Activated naive CD8-positive, alpha-beta T cell treated with anti-CD3 and anti-CD28 coated beads, Interleukin-2, amount 50 U/mL, for 24 hours (primary cell): ENCODE results near the gene GPR135.

ENCODE experiments used
- ATAC-seq: fragments of 150-1000 bp; cut with Tn5 transposase; one replicate; pipeline ENCODE4 v1.10.0; 2021
- DNase-seq: peaks from one replicate; pipeline ENCODE4 v3.0.0; 2021
- H3K27ac Mint-ChIP-seq: one replicate; pipeline ENCODE4 v1.8.0; 2021; ENCODE audit warnings: mild to moderate bottlenecking, mixed read lengths
- H3K27me3 Mint-ChIP-seq: one replicate; pipeline ENCODE4 v1.8.0; 2021; ENCODE audit warnings: mixed read lengths
- H3K36me3 Mint-ChIP-seq: one replicate; pipeline ENCODE4 v1.8.0; 2021; ENCODE audit warnings: low read depth, mixed read lengths
- H3K4me1 Mint-ChIP-seq: one replicate; pipeline ENCODE4 v1.8.0; 2021; ENCODE audit warnings: mixed read lengths
- H3K4me3 Mint-ChIP-seq: one replicate; pipeline ENCODE4 v1.8.0; 2021; ENCODE audit warnings: mild to moderate bottlenecking, moderate library complexity, mixed read lengths
- H3K9me3 Mint-ChIP-seq: one replicate; pipeline ENCODE4 v1.8.0; 2021; ENCODE audit warnings: mixed read lengths

Gene GPR135

GRCh38 chr14:59483363-59483762, 18.2 kb upstream of the GPR135 start:
- peaks cover 12% of the 10 kb centered on the region for H3K36me3 Mint-ChIP-seq
- DNase-seq (no peak), ATAC-seq (no peak)
- peak overlapping the region; percentile 90 for H3K4me3 Mint-ChIP-seq
- no peaks in the 10 kb centered on the region for H3K9me3 Mint-ChIP-seq
- H3K4me1 Mint-ChIP-seq, result peaks cover 51% of the 10 kb centered on the region
- H3K27ac Mint-ChIP-seq, result peak overlapping the region; percentile 88
- no peaks in the 10 kb centered on the region for H3K27me3 Mint-ChIP-seq

- Mint-ChIP-seq H3K36me3 (peaks cover 11% of the 10 kb centered on the region), H3K27ac (peak overlapping the region; percentile 88), H3K9me3 (no peaks in the 10 kb centered on the region), H3K4me3 (peak overlapping the region; percentile 90), H3K27me3 (no peaks in the 10 kb centered on the region), H3K4me1 (peaks cover 50% of the 10 kb centered on the region)
- no peak for ATAC-seq
- no peak for DNase-seq
These were observed 17.6 kb upstream of the GPR135 start for GRCh38 chr14:59482541-59483331.

- DNase-seq, result no peak
- no peak for ATAC-seq
- Mint-ChIP-seq H3K27me3 (no peaks in the 10 kb centered on the region), H3K36me3 (peaks cover 14% of the 10 kb centered on the region), H3K4me1 (peaks cover 50% of the 10 kb centered on the region), H3K9me3 (no peaks in the 10 kb centered on the region), H3K4me3 (peak overlapping the region; percentile 90), H3K27ac (peak overlapping the region; percentile 52)
These were observed 16.8 kb upstream of the GPR135 start for GRCh38 chr14:59481871-59482540.

GRCh38 chr14:59481407-59481806, 16.2 kb upstream of the GPR135 start:
- ATAC-seq, result no peak
- peak overlapping the region; percentile 62 for H3K27ac Mint-ChIP-seq
- peak overlapping the region; percentile 90 for H3K4me3 Mint-ChIP-seq
- H3K27me3 Mint-ChIP-seq, result no peaks in the 10 kb centered on the region
- no peak for DNase-seq
- H3K9me3 Mint-ChIP-seq, result no peaks in the 10 kb centered on the region
- H3K36me3 Mint-ChIP-seq, result peaks cover 16% of the 10 kb centered on the region
- H3K4me1 Mint-ChIP-seq, result peaks cover 50% of the 10 kb centered on the region

- no peak overlapping the region for H3K4me3 Mint-ChIP-seq
- peaks cover 38% of the 10 kb centered on the region for H3K4me1 Mint-ChIP-seq
- no peak for DNase-seq
- no peaks in the 10 kb centered on the region for H3K27me3 Mint-ChIP-seq
- H3K9me3 Mint-ChIP-seq, result no peaks in the 10 kb centered on the region
- H3K27ac Mint-ChIP-seq, result peak overlapping the region; percentile 71
- ATAC-seq, result no peak
- peaks cover 18% of the 10 kb centered on the region for H3K36me3 Mint-ChIP-seq
These were observed 15.0 kb upstream of the GPR135 start for GRCh38 chr14:59480166-59480565.

- H3K27ac Mint-ChIP-seq, result no peak overlapping the region
- DNase-seq, result no peak
- H3K36me3 Mint-ChIP-seq, result peaks cover 24% of the 10 kb centered on the region
- H3K4me3 Mint-ChIP-seq, result no peak overlapping the region
- no peaks in the 10 kb centered on the region for H3K9me3 Mint-ChIP-seq
- no peaks in the 10 kb centered on the region for H3K27me3 Mint-ChIP-seq
- no peak for ATAC-seq
- H3K4me1 Mint-ChIP-seq, result peaks cover 35% of the 10 kb centered on the region
These were observed 13.4 kb upstream of the GPR135 start for GRCh38 chr14:59478540-59478939.

- DNase-seq (no peak), ATAC-seq (no peak)
- H3K9me3 Mint-ChIP-seq, result no peaks in the 10 kb centered on the region
- no peaks in the 10 kb centered on the region for H3K27me3 Mint-ChIP-seq
- H3K4me3 Mint-ChIP-seq, result no peak overlapping the region
- no peak overlapping the region for H3K27ac Mint-ChIP-seq
- H3K4me1 Mint-ChIP-seq, result peaks cover 10% of the 10 kb centered on the region
- peaks cover 27% of the 10 kb centered on the region for H3K36me3 Mint-ChIP-seq
These were observed 10.5 kb upstream of the GPR135 start for GRCh38 chr14:59475709-59476108.

GRCh38 chr14:59474172-59474571, 9.0 kb upstream of the GPR135 start:
- no peak for ATAC-seq

GRCh38 chr14:59464486-59465315, 479 bp downstream of the GPR135 start:
- peaks cover 7% of the 10 kb centered on the region for H3K27me3 Mint-ChIP-seq
- peaks cover 10% of the 10 kb centered on the region for H3K36me3 Mint-ChIP-seq
- no peaks in the 10 kb centered on the region for H3K9me3 Mint-ChIP-seq
- peak; percentile 75 for ATAC-seq
- peak overlapping the region; percentile 80 for H3K4me3 Mint-ChIP-seq
- H3K4me1 Mint-ChIP-seq, result peaks cover 14% of the 10 kb centered on the region
- peak overlapping the region; percentile 74 for H3K27ac Mint-ChIP-seq
- DNase-seq, result peak; percentile 39

More at GRCh38 chr14:59474172-59474571, 9.0 kb upstream of the GPR135 start:
- Mint-ChIP-seq H3K9me3 (no peaks in the 10 kb centered on the region), H3K4me3 (no peak overlapping the region), H3K36me3 (peaks cover 26% of the 10 kb centered on the region), H3K4me1 (peaks cover 2% of the 10 kb centered on the region), H3K27me3 (no peaks in the 10 kb centered on the region), H3K27ac (no peak overlapping the region)
- no peak for DNase-seq

GRCh38 chr14:59463787-59464485, 1.2 kb downstream of the GPR135 start:
- Mint-ChIP-seq H3K4me1 (peaks cover 14% of the 10 kb centered on the region), H3K36me3 (peaks cover 10% of the 10 kb centered on the region), H3K9me3 (no peaks in the 10 kb centered on the region), H3K27me3 (peaks cover 7% of the 10 kb centered on the region), H3K27ac (peak overlapping the region; percentile 83), H3K4me3 (peak overlapping the region; percentile 80)
- ATAC-seq, result peak; percentile 53
- peak; percentile 48 for DNase-seq

- Mint-ChIP-seq H3K4me3 (no peak overlapping the region), H3K4me1 (peaks cover 14% of the 10 kb centered on the region), H3K27me3 (peaks cover 7% of the 10 kb centered on the region), H3K36me3 (peaks cover 20% of the 10 kb centered on the region), H3K27ac (no peak overlapping the region), H3K9me3 (no peaks in the 10 kb centered on the region)
- no peak for DNase-seq
- ATAC-seq, result no peak
These were observed 3.3 kb downstream of the GPR135 start for GRCh38 chr14:59461891-59462290.

GRCh38 chr14:59460378-59460777, 4.8 kb downstream of the GPR135 start:
- Mint-ChIP-seq H3K9me3 (peaks cover 5% of the 10 kb centered on the region), H3K4me1 (peaks cover 11% of the 10 kb centered on the region), H3K27ac (no peak overlapping the region), H3K36me3 (peaks cover 31% of the 10 kb centered on the region), H3K4me3 (no peak overlapping the region), H3K27me3 (peaks cover 7% of the 10 kb centered on the region)
- no peak for ATAC-seq
- no peak for DNase-seq

- Mint-ChIP-seq H3K27ac (no peak overlapping the region), H3K36me3 (peaks cover 37% of the 10 kb centered on the region), H3K27me3 (peaks cover 5% of the 10 kb centered on the region), H3K4me3 (no peak overlapping the region), H3K4me1 (peaks cover 2% of the 10 kb centered on the region), H3K9me3 (peaks cover 5% of the 10 kb centered on the region)
- ATAC-seq, result no peak
- DNase-seq, result no peak
These were observed 6.7 kb downstream of the GPR135 start for GRCh38 chr14:59458486-59458885.

- H3K4me1 Mint-ChIP-seq, result no peaks in the 10 kb centered on the region
- no peak overlapping the region for H3K4me3 Mint-ChIP-seq
- peaks cover 31% of the 10 kb centered on the region for H3K36me3 Mint-ChIP-seq
- H3K27ac Mint-ChIP-seq, result no peak overlapping the region
- DNase-seq, result no peak
- no peaks in the 10 kb centered on the region for H3K27me3 Mint-ChIP-seq
- H3K9me3 Mint-ChIP-seq, result peaks cover 5% of the 10 kb centered on the region
- no peak for ATAC-seq
These were observed 9.8 kb downstream of the GPR135 start for GRCh38 chr14:59455411-59455810.
